ENCODE measurements around the gene IRAK3. TPM values are rescaled to one million over a fixed set of nuclear protein-coding genes. Genes with fewer than 3 reads are reported as not detected.

IRAK3 gene
- total RNA-seq, 1 experiment from 2014 or later: 0.12 TPM

GRCh38 chr12:66239295-66239694, 50.3 kb downstream of the IRAK3 start (continued):
- no peak for TF ChIP-seq ATF3 (IDR thresholded peaks at IDR 0.05)
- no peak for TF ChIP-seq REST (IDR thresholded peaks at IDR 0.05; ENCODE audit: low read depth)
- no peak for TF ChIP-seq SIN3A (IDR thresholded peaks at IDR 0.05; ENCODE audit: low read depth)
- no peak for TF ChIP-seq CBX3 (IDR thresholded peaks at IDR 0.05; ENCODE audit: low read depth)
- TF ChIP-seq POLR2AphosphoS5 (IDR thresholded peaks at IDR 0.05; ENCODE audit: low read depth, low read length): no peak
- no peak for TF ChIP-seq CEBPB (IDR thresholded peaks at IDR 0.05; ENCODE audit: low read depth)
- TF ChIP-seq ELF1 (IDR thresholded peaks at IDR 0.05; ENCODE audit: borderline replicate concordance, low read depth): no peak
- no peak for TF ChIP-seq YY1 (IDR thresholded peaks at IDR 0.05; ENCODE audit: extremely low read depth, insufficient replicate concordance, low read depth, low read length)
- TF ChIP-seq SP1 (IDR thresholded peaks at IDR 0.05; ENCODE audit: low read depth): no peak

GRCh38 chr12:66240096-66240820, 51.2 kb downstream of the IRAK3 start:
- Histone ChIP-seq H3K4me3 (replicated peaks in 1 of 2; ENCODE audit: low read depth in 1 of 2, low read length in 2 of 2) (no peak overlapping the region), H2AFZ (ENCODE audit: low read depth, low read length, poor library complexity, severe bottlenecking) (no peak overlapping the region), H3K9me3 (ENCODE audit: control insufficient read depth in 1 of 2, insufficient read depth in 1 of 2, low read depth in 1 of 2, low read length in 2 of 2) (no peaks in the 10 kb centered on the region), H3K9ac (ENCODE audit: low read length) (no peak overlapping the region), H3K27ac (ENCODE audit: low read depth, low read length) (no peak overlapping the region), H3K36me3 (ENCODE audit: control insufficient read depth in 1 of 2, insufficient read depth in 2 of 2, low read length in 2 of 2) (no peaks in the 10 kb centered on the region), H3K4me2 (ENCODE audit: low read length) (no peak overlapping the region), H3K9me2 (ENCODE audit: insufficient read depth) (no peaks in the 10 kb centered on the region), H3K79me2 (ENCODE audit: insufficient read depth, low read length) (no peaks in the 10 kb centered on the region), H3K4me1 (ENCODE audit: control insufficient read depth in 1 of 2, insufficient read depth in 2 of 2, low read length in 2 of 2) (peaks cover 4 to 6% of the 10 kb centered on the region in 2 experiments; a peak in 2 of 4 replicates), H4K20me1 (ENCODE audit: insufficient read depth) (no peaks in the 10 kb centered on the region), H3K27me3 (ENCODE audit: insufficient read depth, low read length) (peaks cover 3% of the 10 kb centered on the region; the same call in 1 of the 2 replicates)
- no peak for DNase-seq (ENCODE audit: low read depth, low spot score)
- ATAC-seq: no peak
- ChIA-PET CTCF (no interaction called here), POLR2A (no interaction called here), RAD21 (ENCODE audit: low non-redundant PET in 1 of 2, low total read pairs in 2 of 2, uncharacterized antibody in 2 of 2, unreplicated experiment in 2 of 2) (no interaction called here)
- BruUV-seq (replicated peaks): no TSS peak
- intact Hi-C loops (cut with micrococcal nuclease): no loop called here
- TF ChIP-seq REST (IDR thresholded peaks at IDR 0.05; ENCODE audit: low read depth): no peak
- no peak for TF ChIP-seq ATF3 (IDR thresholded peaks at IDR 0.05)
- no peak for TF ChIP-seq ELF1 (IDR thresholded peaks at IDR 0.05; ENCODE audit: borderline replicate concordance, low read depth)
- TF ChIP-seq ZBTB33 (IDR thresholded peaks at IDR 0.05; ENCODE audit: extremely low read depth, insufficient replicate concordance, low read length): no peak
- TF ChIP-seq CEBPB (IDR thresholded peaks at IDR 0.05; ENCODE audit: low read depth): no peak
- TF ChIP-seq EZH2 (IDR thresholded peaks at IDR 0.05): no peak
- no peak for TF ChIP-seq MAX (IDR thresholded peaks at IDR 0.05)
- no peak for TF ChIP-seq YY1 (IDR thresholded peaks at IDR 0.05; ENCODE audit: extremely low read depth, insufficient replicate concordance, low read depth, low read length)
